Measurements from ENCODE around the gene STUB1. TPM values are rescaled to one million over a fixed set of nuclear protein-coding genes. Genes with fewer than 3 reads are reported as not detected.

Gene STUB1
- total and polyA plus RNA-seq, 4 donors, result 59.6 to 177 (median 140) TPM

DNA sequence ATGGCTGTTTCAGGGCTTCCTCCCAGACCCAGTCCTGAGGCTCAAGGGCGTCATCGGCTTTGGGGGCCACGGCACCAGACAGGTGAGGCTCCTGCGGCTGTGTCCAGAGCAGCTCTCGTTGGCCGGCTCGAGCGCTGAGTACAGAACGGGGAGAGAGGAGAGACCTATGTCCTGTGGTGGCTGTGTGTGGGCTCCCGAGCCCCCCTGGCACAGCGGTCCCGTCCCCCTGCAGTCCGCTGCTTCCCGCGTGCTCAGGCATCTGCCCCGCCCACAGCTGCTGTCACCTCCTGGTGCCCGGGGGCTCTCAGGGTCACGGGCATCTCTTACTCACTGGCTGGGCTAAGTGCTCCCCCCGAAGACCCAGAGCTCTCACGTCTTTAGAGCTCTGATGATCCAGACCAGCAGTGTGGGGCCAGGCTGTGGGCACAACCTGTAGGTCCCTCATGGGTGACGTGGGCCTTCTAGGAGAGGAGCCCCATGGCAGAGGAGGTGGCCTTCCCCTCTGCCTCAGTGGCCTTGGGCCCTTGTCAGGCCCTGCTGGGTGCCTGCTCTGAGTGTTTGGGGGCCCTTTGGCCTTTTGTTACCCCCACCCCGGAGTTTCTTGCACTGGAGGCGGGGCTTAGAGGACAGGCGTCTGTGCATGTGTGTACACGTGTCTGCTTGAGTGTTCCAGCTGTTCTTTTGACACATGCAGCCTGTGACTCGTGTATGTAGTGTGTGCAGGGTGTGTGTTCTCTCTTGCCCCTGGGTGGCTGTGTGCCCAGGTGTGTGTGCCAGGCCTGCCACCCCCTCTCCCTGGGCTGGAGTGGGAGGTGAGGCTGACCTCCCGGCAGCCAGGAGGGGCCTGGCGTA is 27.5 kb upstream of the STUB1 start:
- peaks cover 85% of the 10 kb centered on the region for H3K36me3 ChIP-seq (ENCODE audit: control insufficient read depth, insufficient read depth, low read length)
- no peak overlapping the region for H3K27ac ChIP-seq (ENCODE audit: low read depth, low read length)

DNA sequence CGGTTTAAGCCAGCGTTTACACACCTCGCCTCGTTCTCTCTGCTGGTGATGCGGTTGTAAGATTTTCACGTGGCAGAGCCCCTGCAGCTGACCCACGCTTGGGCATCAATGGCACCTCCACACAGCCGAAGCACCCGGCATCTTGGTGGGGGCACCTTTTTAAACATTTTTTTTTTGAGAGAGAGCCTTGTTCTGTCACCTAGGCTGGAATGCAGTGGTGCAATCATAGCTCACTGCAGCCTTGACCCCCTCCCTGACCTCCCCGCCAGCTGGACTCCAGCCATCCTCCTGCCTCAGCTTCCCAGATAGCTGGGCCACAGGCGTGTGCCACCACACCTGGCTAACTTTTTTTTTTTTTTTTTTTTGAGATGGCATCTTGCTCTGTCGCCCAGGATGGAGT is 26.2 kb upstream of the STUB1 start:
- Histone ChIP-seq H3K4me3 (ENCODE audit: low read depth, low read length) (no peak overlapping the region), H3K4me1 (ENCODE audit: control insufficient read depth, insufficient read depth, low read length) (peaks cover 11% of the 10 kb centered on the region), H3K9me3 (ENCODE audit: control insufficient read depth, insufficient read depth, low read length) (no peaks in the 10 kb centered on the region), H3K27ac (ENCODE audit: low read depth, low read length) (no peak overlapping the region), H3K27me3 (ENCODE audit: control insufficient read depth, insufficient read depth, low read length) (no peaks in the 10 kb centered on the region), H3K36me3 (ENCODE audit: control insufficient read depth, insufficient read depth, low read length) (peaks cover 90% of the 10 kb centered on the region)
- 93% methylated on average over 11 of the region's 12 CpGs for WGBS (ENCODE audit: insufficient coverage)
- no peak for DNase-seq (ENCODE audit: low read depth in 4 of 6, low spot score in 6 of 6)

More for the DNA sequence above, 27.5 kb upstream of the STUB1 start:
- H3K4me1 ChIP-seq (ENCODE audit: control insufficient read depth, insufficient read depth, low read length), result peaks cover 23% of the 10 kb centered on the region
- H3K9me3 ChIP-seq (ENCODE audit: control insufficient read depth, insufficient read depth, low read length), result no peaks in the 10 kb centered on the region
- no peak overlapping the region for H3K4me3 ChIP-seq (ENCODE audit: low read depth, low read length)
- no peak for DNase-seq (ENCODE audit: low read depth in 4 of 6, low spot score in 6 of 6)
- no peaks in the 10 kb centered on the region for H3K27me3 ChIP-seq (ENCODE audit: control insufficient read depth, insufficient read depth, low read length)
- WGBS (ENCODE audit: insufficient coverage), result 86% methylated on average over 28 of the region's 28 CpGs

DNA sequence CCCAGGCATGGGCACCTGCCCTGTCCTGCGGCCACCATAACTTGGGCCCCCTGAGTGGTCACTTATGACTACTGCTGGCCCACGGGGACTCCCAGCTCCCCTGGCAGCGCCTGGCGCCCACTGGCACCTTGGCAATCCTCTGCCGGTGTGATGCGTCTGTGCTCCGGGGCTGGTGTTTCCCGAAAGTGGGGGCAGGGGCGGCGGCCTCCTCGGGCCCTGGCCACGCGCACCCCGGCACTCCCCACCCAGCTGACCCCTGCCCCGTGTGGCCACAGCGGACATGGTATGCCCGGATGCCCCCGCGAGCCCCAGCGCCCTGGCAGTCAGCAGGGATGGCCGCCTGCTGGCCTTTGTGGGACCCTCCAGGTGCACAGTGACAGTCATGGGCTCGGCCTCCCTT is 22.7 kb upstream of the STUB1 start:
- Histone ChIP-seq H3K27ac (ENCODE audit: low read depth, low read length) (no peak overlapping the region), H3K36me3 (ENCODE audit: control insufficient read depth, insufficient read depth, low read length) (peaks cover 96% of the 10 kb centered on the region), H3K27me3 (ENCODE audit: control insufficient read depth, insufficient read depth, low read length) (no peaks in the 10 kb centered on the region), H3K4me1 (ENCODE audit: control insufficient read depth, insufficient read depth, low read length) (peaks cover 15% of the 10 kb centered on the region), H3K4me3 (ENCODE audit: low read depth, low read length) (no peak overlapping the region), H3K9me3 (ENCODE audit: control insufficient read depth, insufficient read depth, low read length) (no peaks in the 10 kb centered on the region)
- no peak for DNase-seq (ENCODE audit: low read depth in 4 of 6, low spot score in 6 of 6)
- WGBS (ENCODE audit: insufficient coverage), result 95% methylated on average over 22 of the region's 22 CpGs

DNA sequence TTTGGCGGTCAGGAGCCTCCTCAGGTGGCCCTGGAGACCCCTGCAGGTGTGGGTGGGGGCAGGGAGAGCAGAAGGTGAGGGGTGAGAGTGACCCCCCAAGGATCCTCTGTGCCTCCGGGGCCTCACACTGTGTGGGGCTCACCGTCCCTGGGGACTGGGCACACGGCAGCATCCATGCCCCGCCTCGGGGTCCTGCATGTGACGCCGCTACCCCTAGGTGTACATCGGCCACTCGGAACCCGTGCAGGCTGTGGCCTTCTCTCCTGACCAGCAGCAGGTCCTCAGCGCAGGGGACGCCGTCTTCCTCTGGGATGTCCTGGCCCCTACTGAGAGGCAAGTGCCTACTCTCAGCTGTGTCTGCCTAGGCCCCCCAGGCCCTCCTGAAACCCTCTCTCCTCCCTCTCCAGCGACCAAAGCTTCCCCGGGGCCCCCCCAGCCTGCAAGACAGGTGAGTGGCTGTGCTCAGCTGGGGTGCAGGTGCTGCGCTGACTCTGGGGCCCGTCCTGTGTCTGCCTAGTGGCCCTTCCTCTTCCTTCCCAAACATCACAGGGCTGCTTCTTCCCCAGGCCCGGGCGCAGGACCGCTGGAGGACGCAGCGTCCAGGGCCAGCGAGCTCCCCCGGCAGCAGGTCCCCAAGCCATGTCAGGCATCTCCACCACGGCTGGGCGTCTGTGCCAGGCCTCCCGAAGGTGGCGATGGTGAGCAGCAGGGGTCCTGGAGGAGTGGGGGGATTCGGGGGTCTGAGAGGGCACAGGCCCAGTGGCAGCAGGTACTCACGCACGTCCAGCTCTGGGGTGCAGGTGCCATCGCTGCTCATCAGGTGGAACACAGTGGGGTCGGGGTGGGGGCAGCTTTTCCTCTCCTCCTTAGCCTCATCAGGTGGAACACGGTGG is 21.3 kb upstream of the STUB1 start:
- 89% methylated on average over 35 of the region's 35 CpGs for WGBS (ENCODE audit: insufficient coverage)
- H3K4me3 ChIP-seq (ENCODE audit: low read depth, low read length), result no peak overlapping the region
- no peaks in the 10 kb centered on the region for H3K9me3 ChIP-seq (ENCODE audit: control insufficient read depth, insufficient read depth, low read length)
- peaks cover 91% of the 10 kb centered on the region for H3K36me3 ChIP-seq (ENCODE audit: control insufficient read depth, insufficient read depth, low read length)
- no peak overlapping the region for H3K27ac ChIP-seq (ENCODE audit: low read depth, low read length)
- no peaks in the 10 kb centered on the region for H3K27me3 ChIP-seq (ENCODE audit: control insufficient read depth, insufficient read depth, low read length)
- peaks cover 15% of the 10 kb centered on the region for H3K4me1 ChIP-seq (ENCODE audit: control insufficient read depth, insufficient read depth, low read length)
- no peak for DNase-seq (ENCODE audit: low read depth in 4 of 6, low spot score in 6 of 6)

DNA sequence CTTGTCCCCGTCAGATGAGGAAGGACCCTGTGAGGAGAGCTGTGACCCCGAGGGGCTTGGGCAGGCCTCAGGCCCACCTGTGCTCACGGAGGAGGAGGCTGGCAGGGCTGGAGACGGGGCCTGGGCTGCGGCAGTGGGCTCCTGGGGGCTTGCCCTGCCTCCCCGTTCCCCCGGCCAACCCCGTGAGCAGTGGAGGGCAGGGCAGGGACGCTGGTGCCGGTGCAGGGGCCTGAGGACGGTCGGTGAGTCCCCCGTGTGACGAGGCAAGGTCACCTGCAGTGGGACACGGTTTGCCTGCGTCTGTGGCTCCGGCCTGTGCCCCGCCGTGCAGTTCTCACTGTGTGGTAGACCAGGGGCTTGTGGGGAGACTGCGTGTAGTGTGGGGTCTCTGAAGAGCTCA is 20.6 kb upstream of the STUB1 start:
- Histone ChIP-seq H3K36me3 (ENCODE audit: control insufficient read depth, insufficient read depth, low read length) (peaks cover 92% of the 10 kb centered on the region), H3K9me3 (ENCODE audit: control insufficient read depth, insufficient read depth, low read length) (no peaks in the 10 kb centered on the region), H3K27me3 (ENCODE audit: control insufficient read depth, insufficient read depth, low read length) (no peaks in the 10 kb centered on the region), H3K4me1 (ENCODE audit: control insufficient read depth, insufficient read depth, low read length) (peaks cover 15% of the 10 kb centered on the region), H3K27ac (ENCODE audit: low read depth, low read length) (no peak overlapping the region), H3K4me3 (ENCODE audit: low read depth, low read length) (no peak overlapping the region)
- no peak for DNase-seq (ENCODE audit: low read depth in 4 of 6, low spot score in 6 of 6)
- 85% methylated on average over 20 of the region's 20 CpGs for WGBS (ENCODE audit: insufficient coverage)

DNA sequence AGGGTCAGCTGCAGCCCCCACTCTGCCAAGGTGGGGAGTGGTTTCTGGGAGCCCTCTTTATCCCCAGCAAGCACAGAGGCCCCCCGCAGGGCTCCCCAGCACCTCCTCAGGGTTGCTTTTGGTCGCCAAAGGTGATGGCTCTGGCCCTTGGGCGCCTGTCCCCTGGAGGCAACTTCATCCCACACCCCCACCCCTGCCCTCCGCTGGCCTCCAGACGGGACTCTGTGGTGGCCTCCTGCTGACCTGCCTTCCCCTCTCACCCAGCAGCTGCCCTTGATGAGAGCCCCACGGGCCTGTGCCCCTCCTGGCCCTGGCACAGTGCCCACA is 20.1 kb upstream of the STUB1 start:
- peak overlapping the region; percentile 45 for H3K27ac ChIP-seq (ENCODE audit: low read depth, low read length)

DNA sequence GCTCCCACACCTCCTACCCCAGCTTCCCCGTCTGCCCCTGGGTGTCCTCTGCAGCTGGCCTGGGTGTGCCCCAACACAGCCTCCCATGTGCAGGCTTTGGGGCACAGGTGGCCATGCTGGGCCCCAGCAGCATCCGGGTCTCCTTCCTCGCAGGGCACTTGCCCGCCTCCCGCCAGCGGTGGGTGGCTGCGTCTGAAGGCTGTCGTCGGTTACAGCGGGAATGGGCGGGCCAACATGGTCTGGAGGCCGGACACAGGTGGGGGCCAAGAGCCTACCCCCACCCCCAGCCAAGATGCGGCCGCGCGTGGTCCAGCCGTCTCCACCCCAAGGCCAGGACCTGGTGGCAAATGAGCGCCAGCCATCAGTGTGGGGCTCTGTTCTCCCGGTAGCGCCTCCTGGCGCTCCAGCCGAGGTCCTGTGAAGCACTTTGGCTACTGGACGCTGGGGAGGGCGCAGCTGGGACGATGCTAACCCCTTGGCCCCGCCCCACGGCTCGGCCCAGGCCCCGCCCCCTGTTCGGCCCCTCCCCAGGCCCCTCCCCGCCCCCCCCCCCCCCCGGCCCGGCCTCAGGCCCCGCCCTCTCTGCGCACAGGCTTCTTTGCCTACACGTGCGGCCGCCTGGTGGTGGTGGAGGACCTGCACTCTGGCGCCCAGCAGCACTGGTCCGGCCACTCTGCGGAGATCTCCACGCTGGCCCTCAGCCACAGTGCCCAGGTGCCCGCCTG is 19.6 kb upstream of the STUB1 start:
- peaks cover 15% of the 10 kb centered on the region for H3K4me1 ChIP-seq (ENCODE audit: control insufficient read depth, insufficient read depth, low read length)
- H3K4me3 ChIP-seq (ENCODE audit: low read depth, low read length), result no peak overlapping the region
- no peaks in the 10 kb centered on the region for H3K27me3 ChIP-seq (ENCODE audit: control insufficient read depth, insufficient read depth, low read length)
- 20% methylated on average over 26 of the region's 43 CpGs for WGBS (ENCODE audit: insufficient coverage)
- H3K36me3 ChIP-seq (ENCODE audit: control insufficient read depth, insufficient read depth, low read length), result peaks cover 88% of the 10 kb centered on the region
- H3K27ac ChIP-seq (ENCODE audit: low read depth, low read length), result peak overlapping the region; percentile 45
- DNase-seq (ENCODE audit: low read depth in 4 of 6, low spot score in 6 of 6), result peak in 2 of 6 donors; percentile 76 to 77
- H3K9me3 ChIP-seq (ENCODE audit: control insufficient read depth, insufficient read depth, low read length), result no peaks in the 10 kb centered on the region

More for the DNA sequence above, 20.1 kb upstream of the STUB1 start:
- WGBS (ENCODE audit: insufficient coverage), result 47% methylated on average over 6 of the region's 6 CpGs
- H3K36me3 ChIP-seq (ENCODE audit: control insufficient read depth, insufficient read depth, low read length), result peaks cover 89% of the 10 kb centered on the region
- H3K9me3 ChIP-seq (ENCODE audit: control insufficient read depth, insufficient read depth, low read length), result no peaks in the 10 kb centered on the region
- no peak overlapping the region for H3K4me3 ChIP-seq (ENCODE audit: low read depth, low read length)
- H3K4me1 ChIP-seq (ENCODE audit: control insufficient read depth, insufficient read depth, low read length), result peaks cover 15% of the 10 kb centered on the region
- no peaks in the 10 kb centered on the region for H3K27me3 ChIP-seq (ENCODE audit: control insufficient read depth, insufficient read depth, low read length)
- DNase-seq (ENCODE audit: low read depth in 4 of 6, low spot score in 6 of 6), result no peak

DNA sequence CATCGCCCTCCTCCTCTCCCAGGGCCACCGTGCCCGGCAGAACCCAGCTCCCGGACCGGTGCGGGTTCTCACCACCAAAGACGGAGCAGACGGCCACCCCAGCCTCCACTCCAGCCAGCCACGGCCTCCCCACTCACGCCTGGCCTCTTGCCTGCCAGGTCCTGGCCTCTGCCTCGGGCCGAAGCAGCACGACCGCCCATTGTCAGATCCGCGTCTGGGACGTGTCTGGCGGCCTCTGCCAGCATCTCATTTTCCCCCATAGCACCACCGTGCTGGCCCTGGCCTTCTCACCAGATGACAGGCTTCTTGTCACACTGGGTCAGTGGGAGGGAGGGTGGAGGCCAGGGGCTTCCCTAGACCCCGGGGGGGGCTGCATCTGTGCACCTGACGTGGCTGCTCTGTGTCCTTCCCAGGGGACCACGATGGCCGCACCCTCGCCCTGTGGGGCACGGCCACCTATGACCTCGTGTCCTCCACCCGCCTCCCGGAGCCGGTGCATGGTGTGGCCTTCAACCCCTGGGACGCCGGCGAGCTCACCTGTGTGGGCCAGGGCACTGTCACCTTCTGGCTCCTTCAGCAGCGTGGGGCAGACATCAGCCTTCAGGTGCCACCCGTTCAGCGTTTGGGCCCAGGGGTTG is 18.9 kb upstream of the STUB1 start:
- Histone ChIP-seq H3K27ac (ENCODE audit: low read depth, low read length) (no peak overlapping the region), H3K27me3 (ENCODE audit: control insufficient read depth, insufficient read depth, low read length) (no peaks in the 10 kb centered on the region), H3K4me1 (ENCODE audit: control insufficient read depth, insufficient read depth, low read length) (peaks cover 15% of the 10 kb centered on the region), H3K9me3 (ENCODE audit: control insufficient read depth, insufficient read depth, low read length) (no peaks in the 10 kb centered on the region), H3K36me3 (ENCODE audit: control insufficient read depth, insufficient read depth, low read length) (peaks cover 88% of the 10 kb centered on the region), H3K4me3 (ENCODE audit: low read depth, low read length) (no peak overlapping the region)
- 73% methylated on average over 24 of the region's 35 CpGs for WGBS (ENCODE audit: insufficient coverage)
- DNase-seq (ENCODE audit: low read depth in 4 of 6, low spot score in 6 of 6), result no peak

DNA sequence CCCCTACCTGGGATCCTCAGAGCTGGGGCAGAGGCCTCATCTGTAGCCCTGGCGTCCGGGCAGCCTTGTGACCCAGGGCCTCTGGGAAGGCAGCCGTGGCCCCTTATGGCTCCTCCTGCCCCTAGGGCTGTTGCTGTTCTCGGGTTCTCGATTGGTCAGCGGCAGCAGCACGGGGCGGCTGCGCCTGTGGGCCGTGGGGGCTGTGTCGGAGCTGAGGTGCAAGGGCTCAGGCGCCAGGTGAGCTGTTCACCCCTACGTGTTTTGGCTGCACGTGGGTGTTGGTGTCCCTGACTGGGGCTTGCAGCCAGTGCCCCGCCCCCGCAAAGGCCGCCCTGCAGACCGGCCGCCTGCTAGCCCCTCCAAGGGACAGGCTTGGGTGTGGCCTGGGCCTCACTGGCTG is 18.1 kb upstream of the STUB1 start:
- 96% methylated on average over 19 of the region's 19 CpGs for WGBS (ENCODE audit: insufficient coverage)
- no peak for DNase-seq (ENCODE audit: low read depth in 4 of 6, low spot score in 6 of 6)
- peaks cover 16% of the 10 kb centered on the region for H3K4me1 ChIP-seq (ENCODE audit: control insufficient read depth, insufficient read depth, low read length)
- H3K36me3 ChIP-seq (ENCODE audit: control insufficient read depth, insufficient read depth, low read length), result peaks cover 88% of the 10 kb centered on the region
- no peaks in the 10 kb centered on the region for H3K9me3 ChIP-seq (ENCODE audit: control insufficient read depth, insufficient read depth, low read length)
- H3K4me3 ChIP-seq (ENCODE audit: low read depth, low read length), result no peak overlapping the region
- no peaks in the 10 kb centered on the region for H3K27me3 ChIP-seq (ENCODE audit: control insufficient read depth, insufficient read depth, low read length)
- H3K27ac ChIP-seq (ENCODE audit: low read depth, low read length), result no peak overlapping the region

Data from spinal cord (tissue), 10 donors.